Measurements from ENCODE around the gene DCC. TPM values are rescaled to one million over a fixed set of nuclear protein-coding genes. Genes with fewer than 3 reads are reported as not detected.

DCC gene
- polyA plus RNA-seq, 1 of the 3 experiments (the other 2 are of a cell fraction) = 0.20 TPM

DNA sequence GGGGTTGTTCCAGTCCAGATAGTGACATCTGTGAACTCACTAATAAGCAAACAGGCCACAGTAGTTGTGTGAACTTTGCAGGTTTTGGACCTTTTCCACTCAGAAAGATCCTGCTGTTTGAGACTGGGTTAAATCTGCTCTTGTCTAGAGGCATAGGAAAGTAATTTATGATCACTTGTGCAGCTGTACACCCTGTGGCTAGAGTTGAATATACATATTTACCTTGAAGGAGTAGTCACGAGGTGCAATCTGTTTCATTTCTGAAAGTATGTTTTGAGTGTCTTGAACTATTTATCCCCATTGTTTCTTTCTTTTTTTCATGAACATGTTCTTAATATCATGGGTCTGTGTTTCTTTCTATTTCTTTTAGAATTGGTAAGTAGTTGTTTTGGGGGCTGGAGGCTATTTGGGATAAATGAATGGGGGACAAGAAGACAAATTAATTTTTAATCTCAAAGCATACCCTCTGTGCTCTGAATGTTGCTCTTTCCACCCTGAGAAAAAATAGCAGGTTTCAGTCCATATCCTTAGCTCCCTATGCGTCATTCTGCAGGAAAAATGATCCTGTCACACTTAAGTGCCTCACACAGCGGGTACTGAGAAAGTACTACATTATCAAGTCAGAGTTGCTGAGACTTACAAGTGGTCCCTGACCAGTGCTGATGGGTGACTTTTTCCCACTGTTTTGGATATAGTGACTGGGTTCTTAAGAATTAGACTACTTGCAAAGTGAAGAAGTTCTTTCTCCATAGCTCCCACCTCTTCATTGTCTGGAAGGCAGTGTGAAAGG lies 28.2 kb downstream of the DCC start:
- no peaks in the 10 kb centered on the region for H3K27me3 ChIP-seq (ENCODE audit: insufficient read depth)
- H3K4me1 ChIP-seq (ENCODE audit: control insufficient read depth in 1 of 2, insufficient read depth in 2 of 2, low read depth in 1 of 2, low read length in 1 of 2) = no peaks in the 10 kb centered on the region
- ChIA-PET CTCF (no interaction called here), POLR2A (no interaction called here)
- H3K27ac ChIP-seq (ENCODE audit: low read depth in 2 of 2, low read length in 1 of 2) = no peak overlapping the region
- no peak overlapping the region for H3K4me2 ChIP-seq
- no peaks in the 10 kb centered on the region for H4K20me1 ChIP-seq (ENCODE audit: insufficient read depth)
- H3K9me2 ChIP-seq = no peaks in the 10 kb centered on the region
- H3K79me2 ChIP-seq (ENCODE audit: insufficient read depth) = no peaks in the 10 kb centered on the region
- no peak overlapping the region for H3K9ac ChIP-seq
- WGBS (ENCODE audit: low lambda C conversion rate) = 39% methylated on average over 3 of the region's 3 CpGs
- H3K9me3 ChIP-seq = no peaks in the 10 kb centered on the region
- no peaks in the 10 kb centered on the region for H3F3A ChIP-seq (replicated peaks; ENCODE audit: insufficient read depth)
- no peak overlapping the region for H3K4me3 ChIP-seq (ENCODE audit: low read depth in 2 of 2, low read length in 1 of 2)
- TF ChIP-seq RXRA (IDR thresholded peaks at IDR 0.05; ENCODE audit: borderline replicate concordance, low read depth) = no peak
- no peak for TF ChIP-seq FOXM1 (IDR thresholded peaks at IDR 0.05; ENCODE audit: low read depth)
- TF ChIP-seq GATA2 (CRISPR knock-in tag; IDR thresholded peaks at IDR 0.05) = no peak
- no peak for TF ChIP-seq TCF12 (IDR thresholded peaks at IDR 0.05)
- no peak for TF ChIP-seq RFX5 (IDR thresholded peaks at IDR 0.05; ENCODE audit: low read length)
- TF ChIP-seq, protein P1, sequence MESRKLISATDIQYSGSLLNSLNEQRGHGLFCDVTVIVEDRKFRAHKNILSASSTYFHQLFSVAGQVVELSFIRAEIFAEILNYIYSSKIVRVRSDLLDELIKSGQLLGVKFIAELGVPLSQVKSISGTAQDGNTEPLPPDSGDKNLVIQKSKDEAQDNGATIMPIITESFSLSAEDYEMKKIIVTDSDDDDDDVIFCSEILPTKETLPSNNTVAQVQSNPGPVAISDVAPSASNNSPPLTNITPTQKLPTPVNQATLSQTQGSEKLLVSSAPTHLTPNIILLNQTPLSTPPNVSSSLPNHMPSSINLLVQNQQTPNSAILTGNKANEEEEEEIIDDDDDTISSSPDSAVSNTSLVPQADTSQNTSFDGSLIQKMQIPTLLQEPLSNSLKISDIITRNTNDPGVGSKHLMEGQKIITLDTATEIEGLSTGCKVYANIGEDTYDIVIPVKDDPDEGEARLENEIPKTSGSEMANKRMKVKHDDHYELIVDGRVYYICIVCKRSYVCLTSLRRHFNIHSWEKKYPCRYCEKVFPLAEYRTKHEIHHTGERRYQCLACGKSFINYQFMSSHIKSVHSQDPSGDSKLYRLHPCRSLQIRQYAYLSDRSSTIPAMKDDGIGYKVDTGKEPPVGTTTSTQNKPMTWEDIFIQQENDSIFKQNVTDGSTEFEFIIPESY (IDR thresholded peaks at IDR 0.05; ENCODE audit: borderline replicate concordance, low read depth) = no peak
- no peak for TF ChIP-seq MEF2A (IDR thresholded peaks at IDR 0.05; ENCODE audit: borderline replicate concordance, low read depth)
- TF ChIP-seq TAF1 (IDR thresholded peaks at IDR 0.05; ENCODE audit: borderline replicate concordance, low read depth, low read length) = no peak
- TF ChIP-seq, protein P2, sequence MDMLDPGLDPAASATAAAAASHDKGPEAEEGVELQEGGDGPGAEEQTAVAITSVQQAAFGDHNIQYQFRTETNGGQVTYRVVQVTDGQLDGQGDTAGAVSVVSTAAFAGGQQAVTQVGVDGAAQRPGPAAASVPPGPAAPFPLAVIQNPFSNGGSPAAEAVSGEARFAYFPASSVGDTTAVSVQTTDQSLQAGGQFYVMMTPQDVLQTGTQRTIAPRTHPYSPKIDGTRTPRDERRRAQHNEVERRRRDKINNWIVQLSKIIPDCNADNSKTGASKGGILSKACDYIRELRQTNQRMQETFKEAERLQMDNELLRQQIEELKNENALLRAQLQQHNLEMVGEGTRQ (IDR thresholded peaks at IDR 0.05; ENCODE audit: borderline replicate concordance, low read depth, low read length) = no peak
- no peak for TF ChIP-seq MXI1 (IDR thresholded peaks at IDR 0.05; ENCODE audit: low read depth, low read length)
- TF ChIP-seq, protein P3, sequence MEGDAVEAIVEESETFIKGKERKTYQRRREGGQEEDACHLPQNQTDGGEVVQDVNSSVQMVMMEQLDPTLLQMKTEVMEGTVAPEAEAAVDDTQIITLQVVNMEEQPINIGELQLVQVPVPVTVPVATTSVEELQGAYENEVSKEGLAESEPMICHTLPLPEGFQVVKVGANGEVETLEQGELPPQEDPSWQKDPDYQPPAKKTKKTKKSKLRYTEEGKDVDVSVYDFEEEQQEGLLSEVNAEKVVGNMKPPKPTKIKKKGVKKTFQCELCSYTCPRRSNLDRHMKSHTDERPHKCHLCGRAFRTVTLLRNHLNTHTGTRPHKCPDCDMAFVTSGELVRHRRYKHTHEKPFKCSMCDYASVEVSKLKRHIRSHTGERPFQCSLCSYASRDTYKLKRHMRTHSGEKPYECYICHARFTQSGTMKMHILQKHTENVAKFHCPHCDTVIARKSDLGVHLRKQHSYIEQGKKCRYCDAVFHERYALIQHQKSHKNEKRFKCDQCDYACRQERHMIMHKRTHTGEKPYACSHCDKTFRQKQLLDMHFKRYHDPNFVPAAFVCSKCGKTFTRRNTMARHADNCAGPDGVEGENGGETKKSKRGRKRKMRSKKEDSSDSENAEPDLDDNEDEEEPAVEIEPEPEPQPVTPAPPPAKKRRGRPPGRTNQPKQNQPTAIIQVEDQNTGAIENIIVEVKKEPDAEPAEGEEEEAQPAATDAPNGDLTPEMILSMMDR (IDR thresholded peaks at IDR 0.05) = no peak
- no peak for TF ChIP-seq NFIC (IDR thresholded peaks at IDR 0.05; ENCODE audit: borderline replicate concordance)
- no peak overlapping the region for H2AFZ ChIP-seq (ENCODE audit: low read depth)
- no peak for DNase-seq
- no peaks in the 10 kb centered on the region for H3K36me3 ChIP-seq (replicated peaks in 1 of 2; ENCODE audit: control insufficient read depth in 1 of 2, insufficient read depth in 2 of 2, low read length in 1 of 2)

DNA sequence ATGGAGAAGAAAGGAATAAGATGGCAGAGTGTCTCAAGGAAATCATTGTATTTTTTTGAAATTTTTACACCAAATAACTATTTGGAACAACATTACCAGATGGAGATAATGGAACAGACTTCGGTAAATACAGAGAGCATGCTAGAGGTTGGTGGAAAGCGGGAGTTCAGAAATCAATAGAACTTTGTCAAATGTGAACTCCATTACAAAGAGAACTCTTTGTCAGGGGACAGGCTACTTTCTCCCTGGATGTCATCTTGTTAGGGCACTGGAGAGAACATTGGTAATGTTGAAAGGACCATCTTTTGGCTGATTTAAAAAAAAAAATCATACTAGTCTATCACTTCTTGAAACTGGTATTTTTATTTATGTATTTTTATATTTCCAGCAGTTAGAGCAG lies 30.8 kb downstream of the DCC start:
- Histone ChIP-seq H3K4me1 (ENCODE audit: control insufficient read depth in 1 of 2, insufficient read depth in 2 of 2, low read depth in 1 of 2, low read length in 1 of 2) (no peaks in the 10 kb centered on the region), H2AFZ (ENCODE audit: low read depth) (no peak overlapping the region), H3F3A (replicated peaks; ENCODE audit: insufficient read depth) (no peaks in the 10 kb centered on the region), H3K27ac (ENCODE audit: low read depth in 2 of 2, low read length in 1 of 2) (no peak overlapping the region), H3K27me3 (ENCODE audit: insufficient read depth) (no peaks in the 10 kb centered on the region), H3K9me2 (no peaks in the 10 kb centered on the region), H3K79me2 (ENCODE audit: insufficient read depth) (no peaks in the 10 kb centered on the region), H4K20me1 (ENCODE audit: insufficient read depth) (no peaks in the 10 kb centered on the region), H3K9me3 (no peaks in the 10 kb centered on the region), H3K4me3 (ENCODE audit: low read depth in 2 of 2, low read length in 1 of 2) (no peak overlapping the region), H3K4me2 (no peak overlapping the region), H3K36me3 (replicated peaks in 1 of 2; ENCODE audit: control insufficient read depth in 1 of 2, insufficient read depth in 2 of 2, low read length in 1 of 2) (no peaks in the 10 kb centered on the region), H3K9ac (no peak overlapping the region)
- 73% methylated on average over 2 of the region's 2 CpGs for WGBS (ENCODE audit: low lambda C conversion rate)
- ChIA-PET POLR2A (no interaction called here), CTCF (no interaction called here)
- DNase-seq = no peak
- TF ChIP-seq MEF2A (IDR thresholded peaks at IDR 0.05; ENCODE audit: borderline replicate concordance, low read depth) (no peak), FOSL2 (IDR thresholded peaks at IDR 0.05; ENCODE audit: borderline replicate concordance, low read depth) (no peak), FOXJ3 (CRISPR knock-in tag; IDR thresholded peaks at IDR 0.05) (no peak), RCOR1 (IDR thresholded peaks at IDR 0.05; ENCODE audit: low read length) (no peak), JUND (IDR thresholded peaks at IDR 0.05) (no peak)
- TF ChIP-seq, protein P4, sequence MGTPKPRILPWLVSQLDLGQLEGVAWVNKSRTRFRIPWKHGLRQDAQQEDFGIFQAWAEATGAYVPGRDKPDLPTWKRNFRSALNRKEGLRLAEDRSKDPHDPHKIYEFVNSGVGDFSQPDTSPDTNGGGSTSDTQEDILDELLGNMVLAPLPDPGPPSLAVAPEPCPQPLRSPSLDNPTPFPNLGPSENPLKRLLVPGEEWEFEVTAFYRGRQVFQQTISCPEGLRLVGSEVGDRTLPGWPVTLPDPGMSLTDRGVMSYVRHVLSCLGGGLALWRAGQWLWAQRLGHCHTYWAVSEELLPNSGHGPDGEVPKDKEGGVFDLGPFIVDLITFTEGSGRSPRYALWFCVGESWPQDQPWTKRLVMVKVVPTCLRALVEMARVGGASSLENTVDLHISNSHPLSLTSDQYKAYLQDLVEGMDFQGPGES (IDR thresholded peaks at IDR 0.05; ENCODE audit: low read depth, low read length) = no peak
- TF ChIP-seq, protein P5, sequence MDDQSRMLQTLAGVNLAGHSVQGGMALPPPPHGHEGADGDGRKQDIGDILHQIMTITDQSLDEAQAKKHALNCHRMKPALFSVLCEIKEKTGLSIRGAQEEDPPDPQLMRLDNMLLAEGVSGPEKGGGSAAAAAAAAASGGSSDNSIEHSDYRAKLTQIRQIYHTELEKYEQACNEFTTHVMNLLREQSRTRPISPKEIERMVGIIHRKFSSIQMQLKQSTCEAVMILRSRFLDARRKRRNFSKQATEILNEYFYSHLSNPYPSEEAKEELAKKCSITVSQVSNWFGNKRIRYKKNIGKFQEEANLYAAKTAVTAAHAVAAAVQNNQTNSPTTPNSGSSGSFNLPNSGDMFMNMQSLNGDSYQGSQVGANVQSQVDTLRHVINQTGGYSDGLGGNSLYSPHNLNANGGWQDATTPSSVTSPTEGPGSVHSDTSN (IDR thresholded peaks at IDR 0.05) = no peak
- TF ChIP-seq, protein P2 (IDR thresholded peaks at IDR 0.05; ENCODE audit: borderline replicate concordance, low read depth, low read length) = no peak
